NCI-H526 (cell line): ENCODE measurements around the gene EGFR.

ENCODE experiments used
- DNase-seq, 2 experiments: peaks; one replicate each; lab custom pipeline; 2025; lab: John Stamatoyannopoulos, UW

The EGFR gene

GRCh38 chr7:55101359-55101758, 82.5 kb downstream of the EGFR start:
- no peak for DNase-seq

GRCh38 chr7:55104123-55104522, 85.3 kb downstream of the EGFR start:
- no peak for DNase-seq

GRCh38 chr7:55104712-55105433, 86.1 kb downstream of the EGFR start:
- DNase-seq: no peak

GRCh38 chr7:55105952-55106351, 87.1 kb downstream of the EGFR start:
- no peak for DNase-seq

- no peak for DNase-seq
Observed at GRCh38 chr7:55107946-55108345, 89.1 kb downstream of the EGFR start.

GRCh38 chr7:55108401-55108800, 89.6 kb downstream of the EGFR start:
- no peak for DNase-seq

- DNase-seq: no peak
Observed at GRCh38 chr7:55108818-55109217, 90.0 kb downstream of the EGFR start.

- DNase-seq: no peak
Observed at GRCh38 chr7:55109404-55110167, 90.8 kb downstream of the EGFR start.

- DNase-seq: no peak
Observed at GRCh38 chr7:55110282-55110992, 91.6 kb downstream of the EGFR start.

GRCh38 chr7:55110993-55111361, 92.2 kb downstream of the EGFR start:
- no peak for DNase-seq

- DNase-seq: no peak
Observed at GRCh38 chr7:55112056-55112455, 93.2 kb downstream of the EGFR start.

GRCh38 chr7:55113760-55114540, 95.1 kb downstream of the EGFR start:
- no peak for DNase-seq

GRCh38 chr7:55117286-55117685, 98.5 kb downstream of the EGFR start:
- DNase-seq: no peak

GRCh38 chr7:55118426-55118825, 99.6 kb downstream of the EGFR start:
- DNase-seq: no peak

- DNase-seq: no peak
Observed at GRCh38 chr7:55119571-55119970, 100.8 kb downstream of the EGFR start.

- no peak for DNase-seq
Observed at GRCh38 chr7:55120074-55120473, 101.3 kb downstream of the EGFR start.

- DNase-seq: no peak
Observed at GRCh38 chr7:55120501-55121198, 101.8 kb downstream of the EGFR start.

GRCh38 chr7:55121249-55121648, 102.4 kb downstream of the EGFR start:
- DNase-seq: no peak

GRCh38 chr7:55122263-55122662, 103.4 kb downstream of the EGFR start:
- no peak for DNase-seq

- DNase-seq: no peak
Observed at GRCh38 chr7:55124989-55125875, 106.4 kb downstream of the EGFR start.
